SK-N-SH (cell line): ENCODE results near the gene FUT9.

Source experiments
- CTCF ChIP-seq: fragments of 200-600 bp; sonication (generic); IDR thresholded peaks from 2 replicates; pipeline ENCODE4 v1.6.1; 2017; ENCODE audit warnings: antibody characterized with exemption, mild to moderate bottlenecking, moderate library complexity
- FOSL2 ChIP-seq: IDR thresholded peaks from 2 replicates; pipeline ENCODE4 v1.4.0; 2012; ENCODE audit warnings: low read depth, mild to moderate bottlenecking, moderate library complexity, borderline replicate concordance
- RCOR1 ChIP-seq: fragments of 150-350 bp; IDR thresholded peaks from 2 replicates; pipeline ENCODE4 v1.6.1; 2017; ENCODE audit warnings: antibody characterized with exemption, low read length
- TF ChIP-seq, protein P1 (sequence below): fragments of 150-350 bp; IDR thresholded peaks from 2 replicates; pipeline ENCODE4 v1.6.1; 2016; ENCODE audit warnings: mild to moderate bottlenecking, low read depth, low read length

GRCh38 chr6:96066376-96066775 is 50.6 kb downstream of the FUT9 start:
- TF ChIP-seq, protein P1, sequence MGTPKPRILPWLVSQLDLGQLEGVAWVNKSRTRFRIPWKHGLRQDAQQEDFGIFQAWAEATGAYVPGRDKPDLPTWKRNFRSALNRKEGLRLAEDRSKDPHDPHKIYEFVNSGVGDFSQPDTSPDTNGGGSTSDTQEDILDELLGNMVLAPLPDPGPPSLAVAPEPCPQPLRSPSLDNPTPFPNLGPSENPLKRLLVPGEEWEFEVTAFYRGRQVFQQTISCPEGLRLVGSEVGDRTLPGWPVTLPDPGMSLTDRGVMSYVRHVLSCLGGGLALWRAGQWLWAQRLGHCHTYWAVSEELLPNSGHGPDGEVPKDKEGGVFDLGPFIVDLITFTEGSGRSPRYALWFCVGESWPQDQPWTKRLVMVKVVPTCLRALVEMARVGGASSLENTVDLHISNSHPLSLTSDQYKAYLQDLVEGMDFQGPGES, result no peak
- TF ChIP-seq RCOR1, result no peak
- no peak for TF ChIP-seq CTCF
- TF ChIP-seq FOSL2, result no peak
